H9 (cell line): ENCODE data around the gene INAFM1. TPM values are rescaled to one million over a fixed set of nuclear protein-coding genes. Genes with fewer than 3 reads are reported as not detected.

ENCODE experiments used
- DNase-seq: peaks from one replicate; pipeline ENCODE4 v3.0.0-alpha.2; 2017
- H2AFZ ChIP-seq: one replicate; pipeline ENCODE4 v1.6.1; 2013; ENCODE audit warnings: mild to moderate bottlenecking, low read length, control low read depth, moderate library complexity
- H2AK5ac ChIP-seq: 2 replicates; pipeline ENCODE4 v1.6.1; 2013; ENCODE audit warnings: low read length, control low read depth, mixed read lengths; ENCODE audit not compliant: insufficient read length
- H2BK120ac ChIP-seq: one replicate; pipeline ENCODE4 v1.6.1; 2013; ENCODE audit warnings: low read depth, mild to moderate bottlenecking, low read length, control low read depth, inconsistent platforms; ENCODE audit not compliant: poor library complexity, severe bottlenecking
- H2BK12ac ChIP-seq: 2 replicates; pipeline ENCODE4 v1.6.1; 2013; ENCODE audit warnings: low read length, control low read depth, mixed read lengths, low read depth; ENCODE audit not compliant: insufficient read length
- H2BK15ac ChIP-seq: 2 replicates; pipeline ENCODE4 v1.6.1; 2013; ENCODE audit warnings: low read depth, low read length, control low read depth
- H2BK20ac ChIP-seq: one replicate; pipeline ENCODE4 v1.6.1; 2013; ENCODE audit warnings: low read depth, mild to moderate bottlenecking, low read length, control low read depth, inconsistent platforms; ENCODE audit not compliant: poor library complexity, severe bottlenecking
- H2BK5ac ChIP-seq: 2 replicates; pipeline ENCODE4 v1.6.1; 2013; ENCODE audit warnings: low read length, control low read depth, mixed read lengths; ENCODE audit not compliant: insufficient read length
- H3K14ac ChIP-seq: 2 replicates; pipeline ENCODE4 v1.6.1; 2013; ENCODE audit warnings: low read length, control low read depth; ENCODE audit not compliant: insufficient read depth
- H3K18ac ChIP-seq: 2 replicates; pipeline ENCODE4 v1.6.1; 2013; ENCODE audit warnings: low read depth, mild to moderate bottlenecking, mixed read lengths, low read length, control low read depth; ENCODE audit not compliant: insufficient read length
- H3K23ac ChIP-seq: 2 replicates; pipeline ENCODE4 v1.6.1; 2013; ENCODE audit warnings: low read length, control low read depth, mixed read lengths, low read depth; ENCODE audit not compliant: insufficient read length
- H3K23me2 ChIP-seq: 2 replicates; pipeline ENCODE4 v1.6.1; 2013; ENCODE audit warnings: low read depth, mild to moderate bottlenecking, mixed read lengths, low read length, control low read depth; ENCODE audit not compliant: insufficient read length, poor library complexity, severe bottlenecking
- H3K27ac ChIP-seq: 2 replicates; pipeline ENCODE4 v1.5.1; 2013; ENCODE audit warnings: low read length, control low read depth, mixed read lengths, low read depth; ENCODE audit not compliant: insufficient read length
- H3K27me3 ChIP-seq: 2 replicates; pipeline ENCODE4 v1.6.1; 2013; ENCODE audit warnings: low read length, control low read depth, inconsistent platforms; ENCODE audit not compliant: insufficient read depth
- H3K4ac ChIP-seq: 2 replicates; pipeline ENCODE4 v1.6.1; 2013; ENCODE audit warnings: low read depth, mild to moderate bottlenecking, control low read depth, inconsistent platforms, low read length, moderate library complexity
- H3K4me1 ChIP-seq: 2 replicates; pipeline ENCODE4 v1.6.1; 2013; ENCODE audit warnings: low read length, control low read depth, inconsistent platforms; ENCODE audit not compliant: insufficient read depth
- H3K4me2 ChIP-seq: 2 replicates; pipeline ENCODE4 v1.6.1; 2013; ENCODE audit warnings: low read length, control low read depth, mixed read lengths; ENCODE audit not compliant: insufficient read length, insufficient read depth
- H3K56ac ChIP-seq: 2 replicates; pipeline ENCODE4 v1.6.1; 2013; ENCODE audit warnings: low read depth, mild to moderate bottlenecking, mixed read lengths, low read length, control low read depth; ENCODE audit not compliant: insufficient read length
- H3K79me1 ChIP-seq: 2 replicates; pipeline ENCODE4 v1.6.1; 2013; ENCODE audit warnings: low read depth, mild to moderate bottlenecking, moderate library complexity, low read length, control low read depth, inconsistent platforms; ENCODE audit not compliant: insufficient read depth, poor library complexity, severe bottlenecking
- H3K79me2 ChIP-seq: 2 replicates; pipeline ENCODE4 v1.6.1; 2013; ENCODE audit warnings: low read length, control low read depth, inconsistent platforms; ENCODE audit not compliant: insufficient read depth
- H3K9ac ChIP-seq: 2 replicates; pipeline ENCODE4 v1.6.1; 2013; ENCODE audit warnings: low read length, control low read depth, mixed read lengths; ENCODE audit not compliant: insufficient read length; ENCODE audit errors: extremely low read depth
- H3K9me3 ChIP-seq: one replicate; pipeline ENCODE4 v1.6.1; 2013; ENCODE audit warnings: low read depth, low read length, inconsistent platforms; ENCODE audit not compliant: control insufficient read depth
- H3T11ph ChIP-seq: one replicate; pipeline ENCODE4 v1.6.1; 2013; ENCODE audit warnings: mild to moderate bottlenecking, low read length, control low read depth, inconsistent platforms
- H4K20me1 ChIP-seq: one replicate; pipeline ENCODE4 v1.6.1; 2013; ENCODE audit not compliant: control insufficient read depth, insufficient read length, insufficient read depth
- H4K5ac ChIP-seq: 2 replicates; pipeline ENCODE4 v1.6.1; 2013; ENCODE audit warnings: low read depth, mild to moderate bottlenecking, mixed read lengths, low read length, control low read depth; ENCODE audit not compliant: insufficient read length
- H4K8ac ChIP-seq: replicated peaks from 2 replicates; pipeline ENCODE4 v1.6.1; 2013; ENCODE audit warnings: low read length, control low read depth, mixed read lengths, low read depth; ENCODE audit not compliant: insufficient read length
- H4K91ac ChIP-seq: 2 replicates; pipeline ENCODE4 v1.6.1; 2013; ENCODE audit warnings: low read depth, mild to moderate bottlenecking, moderate library complexity, mixed read lengths, low read length, control low read depth; ENCODE audit not compliant: insufficient read length
- H3K27ac Mint-ChIP-seq, 3 experiments: 2 replicates in 2 of 3; 3 replicates in 1 of 3; pipeline ENCODE4 v1.8.0; 2020 to 2021; ENCODE audit warnings: mixed read lengths in 3 of 3, mild to moderate bottlenecking in 1 of 3, moderate library complexity in 1 of 3
- H3K27me3 Mint-ChIP-seq: 2 replicates; pipeline ENCODE4 v1.8.0; 2021; ENCODE audit warnings: low read depth, mild to moderate bottlenecking, moderate library complexity, mixed read lengths
- H3K36me3 Mint-ChIP-seq, 3 experiments: 2 replicates in 2 of 3; 3 replicates in 1 of 3; pipeline ENCODE4 v1.8.0; 2020 to 2021; ENCODE audit warnings: low read depth in 3 of 3, mixed read lengths in 3 of 3; ENCODE audit not compliant: insufficient read depth in 1 of 3
- H3K4me1 Mint-ChIP-seq, 2 experiments: 2 replicates each; pipeline ENCODE4 v1.8.0; 2020; ENCODE audit warnings: mixed read lengths in 2 of 2
- H3K4me3 Mint-ChIP-seq, 2 experiments: 2 replicates in 1 of 2; 3 replicates in 1 of 2; pipeline ENCODE4 v1.8.0; 2020 to 2021; ENCODE audit warnings: mild to moderate bottlenecking in 2 of 2, mixed read lengths in 2 of 2, moderate library complexity in 1 of 2
- H3K9me3 Mint-ChIP-seq, 2 experiments: 2 replicates in 1 of 2; 3 replicates in 1 of 2; pipeline ENCODE4 v1.8.0; 2020; ENCODE audit warnings: mild to moderate bottlenecking in 2 of 2, mixed read lengths in 2 of 2, moderate library complexity in 1 of 2
- CTCF ChIP-seq: fragments of 200-600 bp; sonication (generic); conservative IDR thresholded peaks from 3 replicates; pipeline ENCODE4 v1.8.0; 2021; ENCODE audit warnings: antibody characterized with exemption, mild to moderate bottlenecking
- WGBS: extraction: QIAGEN DNeasy Blood & Tissue Kit; methylation state at CpG from one replicate; pipeline ENCODE4 v1.1.7; 2013; ENCODE audit warnings: missing lambda C conversion rate, low lambda C conversion rate, mixed read lengths; ENCODE audit not compliant: insufficient read length; ENCODE audit errors: extremely low coverage; 5-methylcytosine and 5-hydroxymethylcytosine counted together
- total RNA-seq: library from RNA; stranded (reverse); gene quantifications from 2 replicates; pipeline ENCODE4 v1.2.1, GENCODE V29; 2021

The INAFM1 gene
- total RNA-seq, 1 experiment from 2014 or later: 8.5 TPM

GRCh38 chr19:47236072-47236675 is 38.5 kb upstream of the INAFM1 start:
- no peak overlapping the region for H3K4ac ChIP-seq

More at GRCh38 chr19:47236072-47236675, 38.5 kb upstream of the INAFM1 start:
- Histone ChIP-seq H3K9me3 (no peaks in the 10 kb centered on the region), H2BK15ac (no peak overlapping the region), H3K18ac (no peak overlapping the region), H2BK120ac (no peak overlapping the region), H3K27me3 (no peaks in the 10 kb centered on the region; the same call in 1 of the 2 replicates), H3K9ac (no peak overlapping the region), H3K79me2 (no peaks in the 10 kb centered on the region), H2BK20ac (no peak overlapping the region), H2BK12ac (no peak overlapping the region), H4K5ac (no peak overlapping the region), H3K27ac (no peak overlapping the region), H3T11ph (no peak overlapping the region), H3K56ac (no peak overlapping the region), H3K79me1 (no peaks in the 10 kb centered on the region), H4K91ac (no peak overlapping the region), H3K23me2 (peaks cover 10% of the 10 kb centered on the region), H3K4me1 (peaks cover 10% of the 10 kb centered on the region; the same call in 1 of the 2 replicates), H4K8ac (no peak overlapping the region), H3K23ac (no peak overlapping the region), H2AK5ac (no peak overlapping the region), H2AFZ (no peak overlapping the region), H2BK5ac (no peak overlapping the region), H3K14ac (no peak overlapping the region; the same call in 1 of the 2 replicates), H3K4me2 (no peak overlapping the region), H4K20me1 (no peaks in the 10 kb centered on the region)
- H3K27me3 Mint-ChIP-seq: peaks cover 25% of the 10 kb centered on the region
- no peak for TF ChIP-seq CTCF
- no peak overlapping the region for H3K4me3 Mint-ChIP-seq
- WGBS: no CpG with 5 or more reads among the region's 12 CpGs
- no peak for DNase-seq
- H3K9me3 Mint-ChIP-seq: peaks cover 0 to 3% of the 10 kb centered on the region in 2 experiments; a peak in 2 of 5 replicates
- H3K27ac Mint-ChIP-seq: no peak overlapping the region; a peak in 1 of 7 replicates
- peaks cover 26 to 30% of the 10 kb centered on the region in 2 experiments for H3K4me1 Mint-ChIP-seq
- H3K36me3 Mint-ChIP-seq: no peaks in the 10 kb centered on the region
